ENCODE results near the gene GRN.

GRN gene

DNA sequence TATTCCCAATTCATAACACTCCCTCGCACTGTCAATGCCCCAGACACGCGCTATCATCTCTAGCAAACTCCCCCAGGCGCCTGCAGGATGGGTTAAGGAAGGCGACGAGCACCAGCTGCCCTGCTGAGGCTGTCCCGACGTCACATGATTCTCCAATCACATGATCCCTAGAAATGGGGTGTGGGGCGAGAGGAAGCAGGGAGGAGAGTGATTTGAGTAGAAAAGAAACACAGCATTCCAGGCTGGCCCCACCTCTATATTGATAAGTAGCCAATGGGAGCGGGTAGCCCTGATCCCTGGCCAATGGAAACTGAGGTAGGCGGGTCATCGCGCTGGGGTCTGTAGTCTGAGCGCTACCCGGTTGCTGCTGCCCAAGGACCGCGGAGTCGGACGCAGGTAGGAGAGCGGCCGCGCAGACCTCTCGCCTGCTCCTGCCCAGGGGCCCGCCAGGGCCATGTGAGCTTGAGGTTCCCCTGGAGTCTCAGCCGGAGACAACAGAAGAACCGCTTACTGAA lies at the start of gene GRN:
GRN (plus strand) TSS at position 364 of the 515 bp plus-strand sequence. CDS start 3,863 bp downstream, outside the sequence.
- peak; percentile 60 to 68 for DNase-seq (ENCODE audit: extremely low read depth in 1 of 2, low read depth in 1 of 2)

DNA sequence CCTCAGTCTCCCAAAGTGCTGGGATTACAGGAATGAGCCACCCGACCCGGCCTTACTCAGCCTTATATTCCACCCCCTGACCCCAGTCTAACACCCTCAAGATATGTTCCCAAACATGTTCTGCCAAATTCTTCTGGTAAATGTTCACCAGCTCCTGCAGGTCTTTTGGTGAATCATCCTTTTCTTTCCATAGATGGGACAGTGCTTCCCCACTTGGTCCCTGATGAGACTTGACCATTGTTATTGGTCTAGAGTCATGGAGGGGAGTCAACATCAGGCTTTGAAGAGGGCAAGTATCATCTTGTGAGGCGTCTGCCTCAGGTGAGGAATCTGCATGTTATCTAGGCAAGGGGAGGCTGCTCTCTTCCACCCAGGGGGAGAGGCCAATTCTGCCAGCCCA lies 47.1 kb upstream of the GRN start:
- DNase-seq (ENCODE audit: extremely low read depth in 1 of 2, low read depth in 1 of 2): no peak

DNA sequence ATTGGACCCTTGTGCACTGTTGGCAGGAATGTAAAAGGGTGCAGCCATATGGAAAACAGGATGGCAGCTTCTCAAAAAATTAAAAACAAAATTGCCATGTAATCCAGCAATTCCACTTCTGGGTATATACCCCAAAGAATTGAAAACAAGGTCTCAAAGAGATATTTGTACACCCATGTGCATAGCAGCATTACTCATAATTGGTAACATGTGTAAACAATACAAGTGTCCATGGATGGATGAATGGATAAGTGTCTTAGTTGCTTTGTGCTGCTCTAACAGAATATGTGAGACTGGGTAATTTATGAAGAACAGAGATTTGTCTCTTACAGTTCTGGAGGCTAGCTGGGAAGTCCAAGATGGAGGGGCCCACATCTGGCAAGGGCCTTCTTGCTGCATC lies 40.5 kb upstream of the GRN start:
- DNase-seq (ENCODE audit: extremely low read depth in 1 of 2, low read depth in 1 of 2): no peak

DNA sequence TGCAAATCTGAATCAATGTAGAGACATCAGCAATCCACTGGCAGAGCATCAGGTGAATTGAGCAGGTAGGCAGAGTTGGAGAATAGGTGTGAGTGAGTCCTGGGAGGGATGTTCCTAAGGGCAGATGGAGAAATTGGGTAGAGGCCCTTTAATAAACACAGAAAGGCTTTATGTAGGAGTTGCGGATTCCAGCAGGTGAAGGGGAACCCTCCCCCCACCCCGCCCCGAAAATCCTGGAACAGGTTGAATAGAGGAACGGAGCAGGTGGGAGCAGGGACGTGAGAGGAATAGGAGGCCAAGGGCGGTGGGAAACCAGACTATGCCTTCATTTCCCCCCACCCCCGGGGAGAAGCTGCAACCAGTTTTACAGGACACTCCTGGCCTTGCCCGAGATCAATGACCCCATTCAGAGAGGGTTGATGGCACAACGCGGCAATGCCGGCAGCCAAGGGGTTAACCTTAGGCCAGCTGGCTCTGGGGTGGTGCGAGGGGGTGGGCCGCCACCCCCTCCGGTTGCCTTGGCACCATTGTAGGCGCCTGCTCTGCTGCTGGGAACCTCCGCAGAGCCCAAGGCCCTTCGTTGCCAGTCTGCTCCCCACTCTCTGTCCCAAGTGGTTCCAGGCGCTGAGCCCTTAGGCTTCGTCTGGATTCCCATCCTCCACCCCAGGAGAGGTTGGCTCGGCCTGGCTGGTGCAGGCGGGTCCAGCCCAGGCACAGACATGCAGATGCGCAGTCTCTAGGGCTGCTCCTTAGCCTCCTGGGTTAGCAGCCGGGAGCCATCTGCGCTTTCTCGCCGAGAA lies 37.5 kb upstream of the GRN start:
- no peak for DNase-seq (ENCODE audit: extremely low read depth in 1 of 2, low read depth in 1 of 2)

DNA sequence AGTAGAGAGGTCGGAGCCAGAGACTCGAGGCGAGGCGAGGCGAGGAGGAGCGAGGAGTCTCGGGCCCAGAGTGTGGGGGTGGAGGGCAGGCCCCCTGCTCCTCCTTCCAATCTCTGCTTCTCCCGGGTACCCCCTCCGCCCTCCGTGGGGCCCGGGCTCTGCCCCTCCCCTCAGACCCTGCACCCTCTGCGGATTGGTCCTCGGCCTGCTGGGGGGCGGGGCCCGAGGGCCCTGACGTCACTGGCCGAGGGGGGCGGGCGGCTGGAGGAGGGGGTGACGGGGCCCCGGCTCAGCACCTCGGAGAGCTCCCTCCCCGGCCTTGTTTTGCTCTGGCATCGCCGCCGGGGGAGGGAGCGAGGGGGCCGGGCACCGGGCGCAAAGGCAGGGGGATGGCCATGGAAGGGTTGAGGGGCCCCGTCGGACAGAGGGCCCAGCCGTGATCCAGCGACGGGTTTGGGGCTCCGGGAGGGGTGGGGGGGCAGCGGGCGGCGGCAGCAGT lies 36.7 kb upstream of the GRN start, which contains the start of gene RUNDC3A:
RUNDC3A (plus strand) TSS at position 282 of the 499 bp plus-strand sequence. CDS start 232 bp downstream, outside the sequence.
- peak; percentile 67 to 84 for DNase-seq (ENCODE audit: extremely low read depth in 1 of 2, low read depth in 1 of 2)

DNA sequence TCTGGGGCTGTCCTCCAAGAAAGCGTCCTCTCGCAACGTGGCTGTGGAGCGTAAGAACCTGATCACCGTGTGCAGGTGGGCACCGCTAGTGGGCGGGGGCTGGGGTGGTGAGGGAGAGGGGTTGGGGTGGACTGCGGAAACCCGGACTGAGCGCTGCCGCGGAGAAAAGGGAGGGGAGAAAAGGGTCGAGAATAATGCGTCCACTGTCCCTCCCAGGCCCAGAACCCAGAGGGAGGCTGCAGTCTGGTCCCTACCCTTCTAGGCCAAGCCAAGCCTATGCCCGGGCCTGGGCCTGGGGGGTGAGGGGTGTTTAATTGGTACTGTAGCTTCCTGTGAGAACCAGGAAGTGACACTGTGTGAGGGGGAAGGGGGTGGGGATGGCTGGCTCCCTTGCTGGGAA lies 36.2 kb upstream of the GRN start:
- DNase-seq (ENCODE audit: extremely low read depth in 1 of 2, low read depth in 1 of 2): no peak

DNA sequence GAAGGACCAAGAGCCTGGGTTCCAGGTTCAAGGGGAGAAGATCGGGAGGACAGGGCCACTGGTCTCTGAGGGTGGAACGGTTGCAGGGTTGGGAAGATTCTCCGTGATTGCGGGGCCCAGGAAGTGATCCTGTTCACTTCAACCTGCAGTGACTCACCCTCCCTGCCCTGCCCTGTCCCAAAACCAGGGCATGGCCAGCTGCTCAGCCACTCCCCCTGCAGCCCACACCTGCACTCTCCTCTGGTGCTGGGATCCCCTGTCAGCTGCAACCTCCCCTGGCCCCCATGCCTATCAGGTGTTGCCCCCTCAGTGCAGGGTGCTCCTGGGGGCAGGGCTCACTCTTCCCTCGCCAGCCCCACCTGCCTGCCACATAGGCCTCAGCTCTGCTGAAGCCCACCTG lies 35.6 kb upstream of the GRN start:
- DNase-seq (ENCODE audit: extremely low read depth in 1 of 2, low read depth in 1 of 2): no peak

DNA sequence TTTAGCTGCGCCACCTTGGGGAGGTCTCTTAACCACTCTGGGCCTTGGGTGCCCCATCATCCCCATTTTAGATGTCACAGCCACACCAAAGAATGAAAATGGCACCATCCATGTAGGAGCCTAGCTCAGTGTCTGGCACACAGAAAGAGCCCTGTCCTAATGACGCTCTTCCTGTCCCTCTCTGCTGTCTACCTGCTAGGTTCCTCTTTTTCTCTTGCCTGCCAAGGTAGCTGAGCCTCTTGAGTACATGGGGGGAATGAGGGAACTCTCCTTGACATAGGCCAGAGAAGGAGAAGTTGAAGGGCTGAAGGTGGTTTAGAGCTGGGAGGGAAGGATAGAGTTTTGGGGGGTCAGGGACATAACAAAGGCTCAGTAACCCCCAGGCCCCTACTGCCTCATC lies 34.9 kb upstream of the GRN start:
- DNase-seq (ENCODE audit: extremely low read depth in 1 of 2, low read depth in 1 of 2): no peak

DNA sequence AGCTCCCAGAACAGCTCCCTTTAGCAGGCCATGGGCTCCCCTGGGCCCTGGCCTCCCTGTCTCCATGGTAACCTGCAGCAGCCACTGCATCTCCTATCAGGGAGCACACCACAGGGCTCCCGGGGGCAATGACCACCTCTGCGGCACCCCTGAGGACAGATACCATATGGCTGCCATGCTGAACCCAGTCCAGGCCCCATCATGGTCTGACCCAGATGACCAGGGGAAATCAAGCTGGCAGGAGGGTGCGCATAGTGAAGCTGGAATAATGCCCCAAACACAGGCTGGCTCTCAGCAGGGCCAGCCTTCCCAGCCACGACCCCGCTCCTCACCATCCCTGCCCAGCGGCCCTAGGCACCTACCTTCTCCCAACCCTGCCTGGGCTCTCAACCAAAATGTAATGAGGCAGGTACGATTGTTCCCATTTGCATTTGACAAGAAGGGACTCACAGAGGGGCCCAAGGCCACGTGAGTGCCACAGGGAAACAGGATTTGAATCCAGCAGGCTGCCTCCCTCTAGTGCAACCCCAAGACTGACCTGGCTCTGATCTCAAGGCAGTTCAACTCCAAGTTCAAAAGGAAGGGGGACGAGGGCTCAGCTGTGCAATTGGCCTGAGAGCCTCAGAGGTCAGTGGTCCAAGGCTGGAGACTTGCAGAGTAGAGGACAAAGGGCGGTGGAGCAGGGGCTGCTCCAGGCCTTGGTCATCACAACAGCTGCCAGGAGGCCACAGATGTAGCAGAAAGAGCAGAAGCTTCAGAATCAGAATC lies 34.3 kb upstream of the GRN start:
- DNase-seq (ENCODE audit: extremely low read depth in 1 of 2, low read depth in 1 of 2): no peak

DNA sequence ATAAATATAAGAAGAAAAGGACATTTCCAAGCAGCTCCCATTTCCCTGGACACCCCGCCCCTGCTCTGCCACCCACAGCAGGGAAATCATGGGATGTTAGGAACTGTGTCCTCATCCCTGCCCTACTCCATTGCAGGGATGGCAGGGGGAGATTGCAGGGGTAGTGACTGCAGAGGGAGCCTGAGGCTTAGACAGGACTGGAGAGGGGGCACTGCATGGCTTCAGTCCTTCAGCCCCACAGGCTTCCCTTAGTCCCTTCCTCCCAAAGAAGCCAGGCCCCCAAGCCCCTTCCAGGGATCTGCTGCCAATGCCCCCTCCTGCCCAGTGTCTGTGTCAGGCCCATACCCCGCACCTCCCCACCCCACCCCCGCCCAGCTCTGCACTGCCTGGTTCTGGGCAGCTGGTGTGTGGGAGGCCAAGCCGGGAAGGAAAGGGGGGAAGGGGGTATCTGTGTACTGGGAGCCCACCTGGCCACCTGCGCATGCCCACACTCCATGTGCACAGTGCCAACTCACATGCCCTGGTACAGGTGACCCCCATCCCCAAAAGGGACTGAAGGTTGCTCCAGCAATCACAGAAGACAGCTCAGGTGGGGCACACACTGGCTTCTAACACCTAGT lies 33.4 kb upstream of the GRN start:
- no peak for DNase-seq (ENCODE audit: extremely low read depth in 1 of 2, low read depth in 1 of 2)

DNA sequence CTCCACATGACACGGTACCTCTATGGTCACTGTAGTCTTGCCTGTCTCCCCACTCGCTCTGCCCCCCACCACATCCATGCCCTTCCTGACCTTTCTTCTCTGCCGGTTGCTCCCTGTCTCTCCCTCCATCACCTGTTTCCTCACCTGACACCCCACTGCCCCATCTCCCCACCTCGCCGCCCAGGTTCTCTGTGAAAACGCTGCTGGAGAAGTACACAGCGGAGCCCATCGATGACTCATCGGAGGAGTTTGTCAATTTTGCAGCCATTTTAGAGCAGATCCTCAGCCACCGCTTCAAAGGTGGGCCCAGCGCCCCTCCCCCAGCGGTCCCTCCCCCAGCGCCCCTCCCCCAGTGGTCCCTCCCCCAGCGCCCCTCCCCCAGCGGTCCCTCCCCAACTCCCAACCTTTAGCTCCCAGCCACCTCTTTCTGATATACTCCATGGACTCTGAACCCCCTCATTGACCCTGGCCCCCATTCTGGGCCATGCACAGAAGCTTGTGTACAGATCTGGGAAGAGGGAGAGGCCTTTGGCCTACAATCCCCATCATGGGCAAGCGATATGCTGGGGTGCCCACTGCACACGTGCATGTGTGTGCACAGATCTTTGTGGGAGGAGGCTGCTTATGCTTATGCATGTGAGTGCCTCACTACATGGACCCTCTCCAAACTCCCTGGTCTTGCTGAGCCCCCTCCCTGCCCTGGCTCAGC lies 32.6 kb upstream of the GRN start:
- no peak for DNase-seq (ENCODE audit: extremely low read depth in 1 of 2, low read depth in 1 of 2)

DNA sequence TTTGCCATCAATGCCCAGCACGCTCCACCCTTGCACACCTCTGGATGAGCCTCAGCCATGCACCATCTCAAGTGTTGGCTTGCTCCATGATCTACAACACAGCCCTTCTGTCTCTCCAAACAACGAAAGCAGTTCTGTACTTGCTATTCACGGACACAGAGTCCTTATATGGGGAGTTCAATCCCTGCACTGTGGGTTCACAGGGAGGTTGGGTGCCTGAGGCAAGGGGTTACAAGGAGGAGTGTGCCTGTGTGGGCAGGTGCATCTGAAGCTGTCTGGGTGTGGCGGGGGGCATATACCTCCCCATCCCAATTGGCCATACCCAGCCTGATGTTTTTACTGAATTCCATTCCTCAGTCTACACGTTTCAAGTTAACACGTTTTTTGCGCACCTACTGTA lies 31.1 kb upstream of the GRN start:
- no peak for DNase-seq (ENCODE audit: extremely low read depth in 1 of 2, low read depth in 1 of 2)

DNA sequence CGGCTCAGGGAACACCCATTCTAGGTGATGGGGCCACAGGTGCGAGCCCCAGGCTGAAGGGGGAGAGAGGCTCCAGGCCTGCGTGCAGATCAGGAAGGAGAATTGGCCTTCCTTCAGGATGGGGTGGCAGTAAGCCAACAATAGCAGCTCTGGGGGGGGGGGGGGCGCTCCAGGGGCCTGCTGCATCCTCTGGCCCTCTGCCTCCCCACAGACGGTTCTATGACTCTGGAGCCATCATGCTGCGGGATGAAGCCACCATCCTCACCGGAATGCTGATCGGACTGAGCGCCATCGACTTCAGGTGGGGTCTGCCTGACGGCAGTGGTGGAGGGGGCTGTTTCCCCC lies 30.6 kb upstream of the GRN start:
- DNase-seq (ENCODE audit: extremely low read depth in 1 of 2, low read depth in 1 of 2): no peak

DNA sequence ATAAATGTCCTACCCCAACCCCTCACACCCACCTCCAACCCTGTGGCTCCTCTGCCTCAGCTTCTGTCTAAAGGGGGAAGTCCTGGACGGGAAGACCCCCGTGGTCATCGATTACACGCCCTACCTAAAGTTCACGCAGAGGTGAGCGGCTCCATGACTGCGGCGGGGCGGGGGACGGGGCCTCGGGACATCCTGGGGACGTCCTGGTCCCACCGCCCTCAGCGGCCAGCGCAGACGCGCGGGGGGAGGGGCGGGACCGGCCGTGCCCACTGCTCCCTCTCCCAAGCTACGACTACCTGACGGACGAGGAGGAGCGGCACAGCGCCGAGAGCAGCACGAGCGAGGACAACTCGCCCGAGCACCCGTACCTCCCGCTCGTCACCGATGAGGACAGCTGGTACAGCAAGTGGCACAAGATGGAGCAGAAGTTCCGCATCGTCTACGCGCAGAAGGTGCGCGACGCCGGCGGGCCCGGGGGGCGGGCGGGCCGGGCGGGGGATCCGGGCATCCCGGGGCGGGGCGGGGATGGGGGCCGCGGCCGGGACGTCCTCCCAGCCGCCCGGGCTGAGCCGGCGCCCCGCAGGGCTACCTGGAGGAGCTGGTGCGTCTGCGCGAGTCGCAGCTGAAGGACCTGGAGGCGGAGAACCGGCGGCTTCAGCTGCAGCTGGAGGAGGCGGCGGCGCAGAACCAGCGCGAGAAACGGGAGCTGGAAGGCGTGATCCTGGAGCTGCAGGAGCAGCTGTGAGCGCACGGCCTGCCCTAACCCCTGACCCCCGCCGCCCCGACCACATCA lies 30.0 kb upstream of the GRN start:
- no peak for DNase-seq (ENCODE audit: extremely low read depth in 1 of 2, low read depth in 1 of 2)

DNA sequence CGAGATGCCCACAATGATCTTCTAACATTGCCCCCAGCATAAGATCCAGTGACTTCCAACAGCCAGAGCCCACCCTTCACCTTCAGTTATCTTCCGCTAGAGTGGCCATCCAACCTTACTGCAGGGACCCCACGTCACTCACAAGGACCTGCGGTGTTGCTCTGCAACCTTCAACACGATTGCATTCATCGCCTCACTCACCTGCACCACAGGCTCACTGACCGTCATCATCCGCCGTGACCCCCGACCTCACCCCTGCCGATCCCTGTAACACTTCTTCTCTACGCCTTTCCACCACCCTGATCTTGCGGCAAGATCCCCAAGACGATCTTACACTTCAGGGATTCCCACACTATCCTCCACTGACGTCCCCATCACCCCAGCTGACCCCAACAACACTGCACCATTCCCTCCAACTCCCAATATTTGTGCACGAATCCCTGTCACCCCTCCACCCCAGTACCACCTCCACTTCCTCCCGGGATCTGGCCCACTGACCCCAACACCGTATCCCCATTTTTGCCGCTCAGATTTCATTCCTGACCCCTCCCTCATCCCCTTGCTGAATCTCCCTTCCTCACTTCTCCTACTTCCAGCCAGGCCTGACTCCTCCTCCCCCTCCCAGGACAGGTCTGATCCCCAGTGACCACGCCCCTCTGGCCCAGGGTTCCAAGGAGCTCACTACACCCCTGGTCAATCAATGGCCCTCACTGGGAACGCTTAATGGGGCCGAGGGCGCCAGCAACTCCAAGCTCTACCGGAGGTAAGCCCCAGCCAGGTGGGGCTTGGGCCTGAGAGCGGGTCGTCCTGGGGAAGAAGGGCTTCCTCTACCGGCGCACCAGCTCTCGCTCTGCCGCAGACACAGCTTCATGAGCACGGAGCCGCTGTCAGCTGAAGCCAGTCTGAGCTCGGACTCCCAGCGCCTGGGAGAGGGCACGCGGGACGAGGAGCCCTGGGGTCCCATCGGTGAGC lies 29.1 kb upstream of the GRN start:
- no peak for DNase-seq (ENCODE audit: extremely low read depth in 1 of 2, low read depth in 1 of 2)

DNA sequence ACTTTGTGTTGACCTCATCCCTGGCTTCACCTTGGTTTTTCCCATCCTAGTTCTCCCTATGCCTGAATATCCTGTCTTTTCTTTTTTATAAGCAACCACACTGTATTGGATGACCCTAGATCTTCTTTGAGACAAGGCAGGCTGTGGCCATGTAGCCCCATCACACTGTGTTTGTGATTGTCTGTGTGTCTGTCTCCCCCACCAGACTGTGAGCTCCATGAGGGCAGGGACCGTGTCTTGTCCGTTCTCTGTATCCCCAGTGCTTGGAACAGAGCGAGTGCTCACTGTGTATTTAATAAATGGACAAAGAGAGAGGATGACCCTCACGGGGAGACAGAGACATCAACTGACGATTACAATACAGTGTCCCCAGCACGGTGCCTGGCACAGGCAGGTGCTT lies 27.6 kb upstream of the GRN start:
- no peak for DNase-seq (ENCODE audit: extremely low read depth in 1 of 2, low read depth in 1 of 2)

DNA sequence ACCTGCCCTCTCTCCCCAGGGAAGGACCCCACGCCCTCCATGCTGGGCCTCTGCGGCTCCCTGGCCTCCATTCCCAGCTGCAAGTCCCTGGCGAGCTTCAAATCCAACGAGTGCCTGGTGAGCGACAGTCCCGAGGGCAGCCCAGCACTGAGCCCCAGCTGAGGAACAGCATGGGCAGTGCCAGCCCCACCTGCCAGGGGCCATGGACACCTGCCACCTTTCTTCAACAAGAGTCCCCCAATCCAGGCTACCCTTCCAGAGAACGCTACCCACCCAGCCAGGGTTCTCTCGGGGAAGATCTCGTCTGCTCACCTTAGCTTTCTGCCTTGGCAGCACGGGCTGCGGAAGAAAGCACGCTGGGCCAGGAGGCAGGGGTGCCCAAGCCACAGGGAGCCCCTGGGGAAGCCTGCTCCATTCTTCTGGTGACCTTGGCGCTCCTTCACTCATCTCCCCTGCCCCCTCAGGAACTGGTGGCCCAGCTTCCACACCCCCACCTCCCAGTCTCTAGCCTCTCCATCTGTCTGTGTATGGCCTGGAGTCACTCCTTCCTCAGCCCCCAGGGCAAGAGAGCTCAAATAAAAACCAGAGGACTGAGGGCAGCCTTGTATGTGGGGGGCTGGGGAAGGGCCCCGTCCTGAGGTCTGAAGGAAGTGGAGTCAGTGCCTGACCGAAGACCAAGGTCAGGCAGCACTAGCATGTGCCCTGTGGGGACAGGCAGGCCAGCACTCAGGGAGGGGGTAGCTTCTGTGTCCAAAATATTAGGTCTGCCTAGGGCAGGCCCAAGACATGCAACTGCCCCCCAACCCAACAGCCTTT lies 26.8 kb upstream of the GRN start:
- DNase-seq (ENCODE audit: extremely low read depth in 1 of 2, low read depth in 1 of 2): no peak

DNA sequence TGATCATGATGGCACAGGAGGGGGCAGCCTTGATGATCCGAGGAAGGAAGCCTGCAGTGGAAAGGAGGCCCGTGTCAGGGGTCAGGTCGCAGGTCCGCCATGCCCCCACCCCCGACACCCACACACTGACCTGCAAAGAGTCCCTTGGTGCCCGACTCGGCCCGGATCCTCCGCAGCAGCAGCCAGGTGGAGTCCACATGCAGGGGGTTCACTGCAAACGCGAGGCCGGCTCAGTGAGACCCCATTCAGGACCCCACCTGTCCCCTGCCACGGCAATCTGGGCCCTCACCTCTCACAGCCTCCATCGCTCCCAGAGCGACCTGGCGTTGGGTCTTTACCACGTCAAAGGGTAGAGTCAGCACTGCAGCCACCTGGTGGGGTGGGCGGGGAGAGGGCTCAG lies 25.0 kb upstream of the GRN start:
- no peak for DNase-seq (ENCODE audit: extremely low read depth in 1 of 2, low read depth in 1 of 2)
